ENCODE results near the gene OXSM. TPM values are rescaled to one million over a fixed set of nuclear protein-coding genes. Genes with fewer than 3 reads are reported as not detected.

OXSM gene
- total and polyA plus RNA-seq, 10 of the 15 experiments (the other 5 are each of a cell fraction or from before 2014, with no cell fraction given), result 12.9 to 37.5 (median 22.1) TPM

GRCh38 chr3:25768851-25769250, 21.0 kb upstream of the OXSM start (continued):
- TF ChIP-seq ZZZ3 (IDR thresholded peaks at IDR 0.05; ENCODE audit: control insufficient read depth, insufficient read length, low read depth) (no peak), ZNF24 (IDR thresholded peaks at IDR 0.05) (peak; percentile 67), SREBF1 (IDR thresholded peaks at IDR 0.05; ENCODE audit: low read length) (no peak), SMC3 (IDR thresholded peaks at IDR 0.05; ENCODE audit: borderline replicate concordance, low read length) (no peak), IKZF2 (IDR thresholded peaks at IDR 0.05) (peak; percentile 9 to 71; a peak in 2 of 4 replicates), SIX5 (IDR thresholded peaks at IDR 0.05; ENCODE audit: low read depth, low read length, severe bottlenecking) (no peak), HSF1 (IDR thresholded peaks at IDR 0.05; ENCODE audit: low read depth, low read length) (no peak), ESRRA (IDR thresholded peaks at IDR 0.05; ENCODE audit: low read length) (no peak), NBN (IDR thresholded peaks at IDR 0.05) (peak; percentile 59; the same call in 1 of the 2 replicates), E2F4 (IDR thresholded peaks at IDR 0.05; ENCODE audit: low read depth, low read length) (no peak), BMI1 (IDR thresholded peaks at IDR 0.05; ENCODE audit: borderline replicate concordance) (no peak; the same call in 1 of the 2 replicates), ZNF217 (IDR thresholded peaks at IDR 0.05) (peak; percentile 95), WRNIP1 (IDR thresholded peaks at IDR 0.05; ENCODE audit: borderline replicate concordance, low read depth, low read length) (no peak), NKRF (conservative IDR thresholded peaks at IDR 0.05) (0 out of 2 replicates have a peak, but pooled peaks have one; percentile 28), RELA (IDR thresholded peaks at IDR 0.05; ENCODE audit: borderline replicate concordance, partially characterized antibody) (no peak), KDM1A (IDR thresholded peaks at IDR 0.05; ENCODE audit: borderline replicate concordance) (no peak), SUZ12 (IDR thresholded peaks at IDR 0.05; ENCODE audit: unreplicated experiment) (no peak), BCL11A (IDR thresholded peaks at IDR 0.05; ENCODE audit: low read depth, low read length) (no peak), RAD21 (IDR thresholded peaks at IDR 0.05; ENCODE audit: insufficient read depth, low read depth, low read length) (no peak), CBFB (IDR thresholded peaks at IDR 0.05; ENCODE audit: low read depth) (no peak), EZH2 (IDR thresholded peaks at IDR 0.05; ENCODE audit: borderline replicate concordance, control insufficient read depth, low read depth, low read length) (no peak), MTA2 (IDR thresholded peaks at IDR 0.05; ENCODE audit: low read depth) (peak; percentile 87), EP300 (IDR thresholded peaks at IDR 0.05; ENCODE audit: borderline replicate concordance in 1 of 2, control insufficient read depth in 1 of 2, low read depth in 2 of 2, low read length in 2 of 2) (peak; percentile 40 to 51; a peak in 2 of 4 replicates), SKIL (IDR thresholded peaks at IDR 0.05; ENCODE audit: low read depth, poor library complexity, severe bottlenecking) (peak; percentile 40), MXI1 (IDR thresholded peaks at IDR 0.05; ENCODE audit: low read depth, low read length) (0 out of 2 replicates have a peak, but pooled peaks have one; percentile 28)
